Endothelial cell (in vitro differentiated cells): ENCODE results near the gene CCNA1. TPM values are rescaled to one million over a fixed set of nuclear protein-coding genes. Genes with fewer than 3 reads are reported as not detected.

Experiments
- DNase-seq: peaks from one replicate; pipeline ENCODE4 v3.0.0; 2021; ENCODE audit warnings: low spot score
- H3K27ac Mint-ChIP-seq: one replicate; pipeline ENCODE4 v1.8.0; 2021; ENCODE audit warnings: mixed read lengths, inconsistent platforms; ENCODE audit not compliant: unreplicated experiment
- H3K27me3 Mint-ChIP-seq: one replicate; pipeline ENCODE4 v1.8.0; 2021; ENCODE audit warnings: mild to moderate bottlenecking, moderate library complexity, mixed read lengths, inconsistent platforms; ENCODE audit not compliant: unreplicated experiment
- H3K36me3 Mint-ChIP-seq: one replicate; pipeline ENCODE4 v1.8.0; 2021; ENCODE audit warnings: mild to moderate bottlenecking, low read depth, mixed read lengths, inconsistent platforms; ENCODE audit not compliant: unreplicated experiment
- H3K4me1 Mint-ChIP-seq: one replicate; pipeline ENCODE4 v1.8.0; 2021; ENCODE audit warnings: mild to moderate bottlenecking, mixed read lengths, inconsistent platforms; ENCODE audit not compliant: unreplicated experiment
- H3K4me3 Mint-ChIP-seq: one replicate; pipeline ENCODE4 v1.8.0; 2021; ENCODE audit warnings: mild to moderate bottlenecking, mixed read lengths, inconsistent platforms; ENCODE audit not compliant: unreplicated experiment
- H3K9me3 Mint-ChIP-seq: one replicate; pipeline ENCODE4 v1.8.0; 2021; ENCODE audit warnings: mixed read lengths, inconsistent platforms; ENCODE audit not compliant: unreplicated experiment
- total RNA-seq: library from RNA; stranded (reverse); fragmentation: NEBNext Ultra II Directional; extraction: Animal tissue kit (Norgen Biotek cat#: 25700); gene quantifications from one replicate; pipeline ENCODE4 v1.2.1, GENCODE V29; 2021; ENCODE audit not compliant: unreplicated experiment
- TF ChIP-seq, protein P1 (sequence below): fragments of 200-600 bp; sonication (generic); IDR thresholded peaks from one replicate; pipeline ENCODE4 v1.5.0; 2021; ENCODE audit warnings: antibody characterized with exemption; ENCODE audit not compliant: unreplicated experiment

CCNA1 gene
- total RNA-seq, 1 donor from 2014 or later, result not detected

- Mint-ChIP-seq H3K27me3 (no peaks in the 10 kb centered on the region), H3K4me1 (no peaks in the 10 kb centered on the region), H3K4me3 (no peak overlapping the region)
Observed at GRCh38 chr13:36421447-36421846, 10.8 kb upstream of the CCNA1 start.

DNA sequence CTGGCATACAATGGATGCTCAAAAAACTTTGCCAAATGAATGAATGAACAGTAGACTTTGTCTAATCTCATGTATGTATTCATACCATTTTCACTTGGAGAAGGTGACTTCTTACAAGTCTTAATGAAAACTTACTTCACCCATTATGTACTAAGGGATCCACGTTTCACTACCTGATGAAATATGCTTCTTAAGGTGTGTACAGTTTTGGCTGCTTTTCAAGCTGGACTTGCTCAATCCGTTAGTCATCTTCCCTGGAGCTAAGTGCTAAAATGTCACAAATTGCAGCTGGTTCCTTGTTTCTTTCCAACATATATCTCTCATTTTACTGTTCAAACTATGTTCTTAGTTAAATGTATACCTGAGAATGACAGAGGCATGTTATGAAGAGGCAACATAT lies 4.2 kb upstream of the CCNA1 start:
- H3K36me3 Mint-ChIP-seq, result no peaks in the 10 kb centered on the region
- no peak overlapping the region for H3K27ac Mint-ChIP-seq
- H3K27me3 Mint-ChIP-seq, result peaks cover 13% of the 10 kb centered on the region
- H3K4me3 Mint-ChIP-seq, result no peak overlapping the region
- no peaks in the 10 kb centered on the region for H3K9me3 Mint-ChIP-seq
- peaks cover 12% of the 10 kb centered on the region for H3K4me1 Mint-ChIP-seq
- TF ChIP-seq, protein P1, sequence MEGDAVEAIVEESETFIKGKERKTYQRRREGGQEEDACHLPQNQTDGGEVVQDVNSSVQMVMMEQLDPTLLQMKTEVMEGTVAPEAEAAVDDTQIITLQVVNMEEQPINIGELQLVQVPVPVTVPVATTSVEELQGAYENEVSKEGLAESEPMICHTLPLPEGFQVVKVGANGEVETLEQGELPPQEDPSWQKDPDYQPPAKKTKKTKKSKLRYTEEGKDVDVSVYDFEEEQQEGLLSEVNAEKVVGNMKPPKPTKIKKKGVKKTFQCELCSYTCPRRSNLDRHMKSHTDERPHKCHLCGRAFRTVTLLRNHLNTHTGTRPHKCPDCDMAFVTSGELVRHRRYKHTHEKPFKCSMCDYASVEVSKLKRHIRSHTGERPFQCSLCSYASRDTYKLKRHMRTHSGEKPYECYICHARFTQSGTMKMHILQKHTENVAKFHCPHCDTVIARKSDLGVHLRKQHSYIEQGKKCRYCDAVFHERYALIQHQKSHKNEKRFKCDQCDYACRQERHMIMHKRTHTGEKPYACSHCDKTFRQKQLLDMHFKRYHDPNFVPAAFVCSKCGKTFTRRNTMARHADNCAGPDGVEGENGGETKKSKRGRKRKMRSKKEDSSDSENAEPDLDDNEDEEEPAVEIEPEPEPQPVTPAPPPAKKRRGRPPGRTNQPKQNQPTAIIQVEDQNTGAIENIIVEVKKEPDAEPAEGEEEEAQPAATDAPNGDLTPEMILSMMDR, result no peak
- DNase-seq, result no peak

More at GRCh38 chr13:36421447-36421846, 10.8 kb upstream of the CCNA1 start:
- H3K9me3 Mint-ChIP-seq, result no peaks in the 10 kb centered on the region
- no peak overlapping the region for H3K27ac Mint-ChIP-seq
- H3K36me3 Mint-ChIP-seq, result no peaks in the 10 kb centered on the region
- no peak for DNase-seq
- TF ChIP-seq, protein P1, result no peak

GRCh38 chr13:36430247-36431203 lies 1.8 kb upstream of the CCNA1 start:
- TF ChIP-seq, protein P1, result no peak
- Mint-ChIP-seq H3K9me3 (no peaks in the 10 kb centered on the region), H3K4me1 (peaks cover 12% of the 10 kb centered on the region), H3K27ac (no peak overlapping the region), H3K4me3 (no peak overlapping the region), H3K36me3 (no peaks in the 10 kb centered on the region), H3K27me3 (peaks cover 14% of the 10 kb centered on the region)
- peak; percentile 4 for DNase-seq

GRCh38 chr13:36431204-36432105 lies 840 bp upstream of the CCNA1 start:
- H3K27ac Mint-ChIP-seq, result no peak overlapping the region
- no peaks in the 10 kb centered on the region for H3K9me3 Mint-ChIP-seq
- TF ChIP-seq, protein P1, result no peak
- no peaks in the 10 kb centered on the region for H3K36me3 Mint-ChIP-seq
- H3K4me1 Mint-ChIP-seq, result peaks cover 12% of the 10 kb centered on the region
- H3K27me3 Mint-ChIP-seq, result peaks cover 14% of the 10 kb centered on the region
- DNase-seq, result peak; percentile 18
- H3K4me3 Mint-ChIP-seq, result no peak overlapping the region
